SK-N-MC (cell line): Measurements from ENCODE around the gene EPS15.

ENCODE experiments used
- EZH2 ChIP-seq: fragments of 200-600 bp; sonication (generic); IDR thresholded peaks from one replicate; pipeline ENCODE4 v1.6.1; 2017; ENCODE audit warnings: antibody characterized with exemption
- FOXP2 ChIP-seq: optimal IDR thresholded peaks from 2 replicates; pipeline ENCODE3; 2011; ENCODE audit warnings: mild to moderate bottlenecking, moderate library complexity; ENCODE audit not compliant: insufficient read depth; ENCODE audit errors: extremely low read length, control extremely low read depth
- POLR2AphosphoS5 ChIP-seq: IDR thresholded peaks from 2 replicates; pipeline ENCODE4 v1.6.1; 2012; ENCODE audit warnings: mild to moderate bottlenecking, low read depth, low read length, borderline replicate concordance

GRCh38 chr1:51532853-51533252 is 13.8 kb upstream of the EPS15 start:
- TF ChIP-seq POLR2AphosphoS5 (no peak), EZH2 (no peak), FOXP2 (no peak)
